HG03108 (cell line): Measurements from ENCODE around the gene PIANP.

ENCODE experiments used
- ATAC-seq: cut with Tn5 transposase; IDR thresholded peaks from one replicate; pipeline ENCODE4 v1.9.1; 2021; ENCODE audit warnings: moderate library complexity; ENCODE audit not compliant: unreplicated experiment

PIANP gene

GRCh38 chr12:6672143-6672542 is 28.5 kb downstream of the PIANP start:
- no peak for ATAC-seq

GRCh38 chr12:6667559-6668210 is 32.9 kb downstream of the PIANP start:
- ATAC-seq, result no peak

GRCh38 chr12:6666211-6666610 is 34.4 kb downstream of the PIANP start:
- ATAC-seq, result no peak

GRCh38 chr12:6664902-6665301 is 35.7 kb downstream of the PIANP start:
- no peak for ATAC-seq

GRCh38 chr12:6662906-6663742 is 37.5 kb downstream of the PIANP start, which contains the start of gene ING4:
Gene ING4 (minus strand): TSS chr12:6663119. CDS start chr12:6663101, 18 bp downstream.
- peak; percentile 97 for ATAC-seq

GRCh38 chr12:6662602-6662905 is 38.1 kb downstream of the PIANP start:
- ATAC-seq, result peak; percentile 19

- ATAC-seq, result no peak
Measured at GRCh38 chr12:6653987-6654386, 46.6 kb downstream of the PIANP start.

- ATAC-seq, result no peak
Measured at GRCh38 chr12:6653342-6653741, 47.3 kb downstream of the PIANP start.

- no peak for ATAC-seq
Measured at GRCh38 chr12:6652391-6652790, 48.2 kb downstream of the PIANP start.

- ATAC-seq, result no peak
Measured at GRCh38 chr12:6650832-6651231, 49.8 kb downstream of the PIANP start.

- ATAC-seq, result no peak
Measured at GRCh38 chr12:6647083-6647604, 53.5 kb downstream of the PIANP start, which contains the start of gene ACRBP. Gene ACRBP (minus strand): TSS chr12:6647432. CDS start chr12:6647366, 66 bp downstream.

GRCh38 chr12:6646276-6647082 is 54.1 kb downstream of the PIANP start:
- ATAC-seq, result no peak

- no peak for ATAC-seq
Measured at GRCh38 chr12:6644903-6645302, 55.7 kb downstream of the PIANP start.

- ATAC-seq, result no peak
Measured at GRCh38 chr12:6644257-6644596, 56.4 kb downstream of the PIANP start.
